Nephron (organoid): ENCODE data around the gene SDF2.
"Not testable (repeated sequence)": the region's sequence is repeated elsewhere in the genome, so short reads cannot be mapped to it uniquely, and the experiment has no call there.

Experiments
- H3K27ac Mint-ChIP-seq, 3 experiments: 2 replicates each; pipeline ENCODE4 v1.8.0; 2020; ENCODE audit warnings: mixed read lengths in 3 of 3, mild to moderate bottlenecking in 2 of 3, moderate library complexity in 1 of 3
- H3K27me3 Mint-ChIP-seq: 2 replicates; pipeline ENCODE4 v1.8.0; 2021; ENCODE audit warnings: low read depth, mild to moderate bottlenecking, moderate library complexity, mixed read lengths
- H3K36me3 Mint-ChIP-seq: 2 replicates; pipeline ENCODE4 v1.8.0; 2020; ENCODE audit warnings: low read depth, mixed read lengths
- H3K4me1 Mint-ChIP-seq: 2 replicates; pipeline ENCODE4 v1.8.0; 2020; ENCODE audit warnings: mixed read lengths
- H3K4me3 Mint-ChIP-seq, 3 experiments: 2 replicates each; pipeline ENCODE4 v1.8.0; 2020; ENCODE audit warnings: mild to moderate bottlenecking in 3 of 3, mixed read lengths in 3 of 3, moderate library complexity in 2 of 3
- H3K9me3 Mint-ChIP-seq: 2 replicates; pipeline ENCODE4 v1.8.0; 2020; ENCODE audit warnings: mixed read lengths
- CTCF ChIP-seq, 3 experiments: fragments of 200-600 bp; sonication (generic); IDR thresholded peaks; one replicate each; pipeline ENCODE4 v1.5.0; 2021; ENCODE audit warnings: antibody characterized with exemption in 3 of 3; ENCODE audit not compliant: unreplicated experiment in 3 of 3

The SDF2 gene

GRCh38 chr17:28612936-28613872 lies 48.5 kb downstream of the SDF2 start:
- peak; percentile 65 to 67 (median 66) for TF ChIP-seq CTCF (IDR thresholded peaks at IDR 0.05; ENCODE audit: unreplicated experiment in 3 of 3)
- Mint-ChIP-seq H3K9me3 (no peaks in the 10 kb centered on the region), H3K27ac (peak overlapping the region in 1 of 3 experiments; percentile 39), H3K27me3 (no peaks in the 10 kb centered on the region), H3K4me3 (no peak overlapping the region), H3K36me3 (peaks cover 54% of the 10 kb centered on the region), H3K4me1 (peaks cover 6% of the 10 kb centered on the region)

GRCh38 chr17:28612531-28612930 lies 49.2 kb downstream of the SDF2 start:
- no peak overlapping the region for H3K4me3 Mint-ChIP-seq
- peaks cover 6% of the 10 kb centered on the region for H3K4me1 Mint-ChIP-seq
- H3K27me3 Mint-ChIP-seq = no peaks in the 10 kb centered on the region
- no peaks in the 10 kb centered on the region for H3K9me3 Mint-ChIP-seq
- peaks cover 52% of the 10 kb centered on the region for H3K36me3 Mint-ChIP-seq
- peak overlapping the region in 1 of 3 experiments; percentile 39 for H3K27ac Mint-ChIP-seq
- no peak for TF ChIP-seq CTCF (IDR thresholded peaks at IDR 0.05; ENCODE audit: unreplicated experiment in 3 of 3)

- H3K4me1 Mint-ChIP-seq = no peaks in the 10 kb centered on the region
- H3K27ac Mint-ChIP-seq = peak overlapping the region in 1 of 3 experiments; percentile 2
- H3K36me3 Mint-ChIP-seq = peaks cover 43% of the 10 kb centered on the region
- H3K9me3 Mint-ChIP-seq = no peaks in the 10 kb centered on the region
- no peak for TF ChIP-seq CTCF (IDR thresholded peaks at IDR 0.05; ENCODE audit: unreplicated experiment in 3 of 3)
- H3K4me3 Mint-ChIP-seq = no peak overlapping the region
- peaks cover 3% of the 10 kb centered on the region for H3K27me3 Mint-ChIP-seq
These were observed 51.3 kb downstream of the SDF2 start for GRCh38 chr17:28610376-28610775.

GRCh38 chr17:28604031-28604430 lies 57.7 kb downstream of the SDF2 start:
- H3K27me3 Mint-ChIP-seq, H3K4me3 Mint-ChIP-seq, H3K27ac Mint-ChIP-seq, H3K9me3 Mint-ChIP-seq, H3K4me1 Mint-ChIP-seq: not testable (repeated sequence)
- peaks cover 16% of the 10 kb centered on the region for H3K36me3 Mint-ChIP-seq

- no peaks in the 10 kb centered on the region for H3K27me3 Mint-ChIP-seq
- no peaks in the 10 kb centered on the region for H3K9me3 Mint-ChIP-seq
- H3K36me3 Mint-ChIP-seq = peaks cover 3% of the 10 kb centered on the region
- peak overlapping the region; percentile 59 to 90 (median 86) for H3K27ac Mint-ChIP-seq
- peaks cover 22% of the 10 kb centered on the region for H3K4me1 Mint-ChIP-seq
- no peak for TF ChIP-seq CTCF (IDR thresholded peaks at IDR 0.05; ENCODE audit: unreplicated experiment in 3 of 3)
- peak overlapping the region; percentile 88 to 92 (median 90) for H3K4me3 Mint-ChIP-seq
These were observed 62.2 kb downstream of the SDF2 start for GRCh38 chr17:28599311-28600184.

GRCh38 chr17:28598799-28599310 lies 62.9 kb downstream of the SDF2 start, which contains the start of gene SPAG5:
SPAG5 (minus strand) TSS chr17:28599025; CDS start chr17:28598946, 79 bp downstream.
- Mint-ChIP-seq H3K27ac (peak within 1 kb of the TSS; percentile 80 to 93 (median 86)), H3K4me1 (peaks cover 22% of the 10 kb centered on the region), H3K9me3 (no peaks in the 10 kb centered on the region), H3K4me3 (peak within 1 kb of the TSS; percentile 88 to 92 (median 90)), H3K36me3 (peaks cover 3% of the 10 kb centered on the region), H3K27me3 (no peaks in the 10 kb centered on the region)
- TF ChIP-seq CTCF (IDR thresholded peaks at IDR 0.05; ENCODE audit: unreplicated experiment in 3 of 3) = no peak
